Mucosa of rectum (tissue), 2 donors: ENCODE data around the gene CDC45.

Source experiments
- H3K27ac ChIP-seq, 2 donors: one replicate each; pipeline ENCODE4 v1.7.0; 2013; ENCODE audit warnings: inconsistent platforms in 2 of 2, low read depth in 2 of 2, low read length in 2 of 2
- H3K27me3 ChIP-seq, 2 donors: one replicate each; pipeline ENCODE4 v1.7.0; 2013; ENCODE audit warnings: low read length in 2 of 2; ENCODE audit not compliant: control insufficient read depth in 2 of 2, insufficient read depth in 2 of 2
- H3K36me3 ChIP-seq, 2 donors: one replicate each; pipeline ENCODE4 v1.7.0; 2013; ENCODE audit warnings: low read length in 2 of 2; ENCODE audit not compliant: control insufficient read depth in 2 of 2, insufficient read depth in 2 of 2
- H3K4me1 ChIP-seq, 2 donors: one replicate each; pipeline ENCODE4 v1.7.0; 2013; ENCODE audit warnings: low read length in 2 of 2, mild to moderate bottlenecking in 1 of 2; ENCODE audit not compliant: control insufficient read depth in 2 of 2, insufficient read depth in 2 of 2
- H3K4me3 ChIP-seq, 2 donors: one replicate each; pipeline ENCODE4 v1.7.0; 2013; ENCODE audit warnings: low read length in 2 of 2
- H3K9ac ChIP-seq, 2 donors: one replicate each; pipeline ENCODE4 v1.7.0; 2013; ENCODE audit warnings: low read length in 2 of 2, low read depth in 1 of 2, mild to moderate bottlenecking in 1 of 2
- H3K9me3 ChIP-seq, 2 donors: one replicate each; pipeline ENCODE4 v1.7.0; 2013; ENCODE audit warnings: low read length in 2 of 2; ENCODE audit not compliant: control insufficient read depth in 2 of 2
- donor health status: healthy.
- donor health status: Normal muscosa, but diverticular disease.

Gene CDC45, protein sequence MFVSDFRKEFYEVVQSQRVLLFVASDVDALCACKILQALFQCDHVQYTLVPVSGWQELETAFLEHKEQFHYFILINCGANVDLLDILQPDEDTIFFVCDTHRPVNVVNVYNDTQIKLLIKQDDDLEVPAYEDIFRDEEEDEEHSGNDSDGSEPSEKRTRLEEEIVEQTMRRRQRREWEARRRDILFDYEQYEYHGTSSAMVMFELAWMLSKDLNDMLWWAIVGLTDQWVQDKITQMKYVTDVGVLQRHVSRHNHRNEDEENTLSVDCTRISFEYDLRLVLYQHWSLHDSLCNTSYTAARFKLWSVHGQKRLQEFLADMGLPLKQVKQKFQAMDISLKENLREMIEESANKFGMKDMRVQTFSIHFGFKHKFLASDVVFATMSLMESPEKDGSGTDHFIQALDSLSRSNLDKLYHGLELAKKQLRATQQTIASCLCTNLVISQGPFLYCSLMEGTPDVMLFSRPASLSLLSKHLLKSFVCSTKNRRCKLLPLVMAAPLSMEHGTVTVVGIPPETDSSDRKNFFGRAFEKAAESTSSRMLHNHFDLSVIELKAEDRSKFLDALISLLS

GRCh38 chr22:19479355-19480172 is at the start of gene CDC45:
Gene CDC45 (plus strand): TSS chr22:19479920. CDS start chr22:19479969, 49 bp downstream.
- peaks cover 14 to 16% of the 10 kb centered on the region in 2 donors for H3K4me1 ChIP-seq
- H3K27me3 ChIP-seq: no peaks in the 10 kb centered on the region
- peaks cover 6 to 14% of the 10 kb centered on the region in 2 donors for H3K36me3 ChIP-seq
- peak within 1 kb of the TSS; percentile 90 to 98 for H3K9ac ChIP-seq
- H3K9me3 ChIP-seq: no peaks in the 10 kb centered on the region
- peak within 1 kb of the TSS; percentile 95 to 97 for H3K27ac ChIP-seq
- peak within 1 kb of the TSS; percentile 95 to 97 for H3K4me3 ChIP-seq

GRCh38 chr22:19429950-19430889 is 49.5 kb upstream of the CDC45 start:
- Histone ChIP-seq H3K36me3 (peaks cover 4 to 8% of the 10 kb centered on the region in 2 donors), H3K9me3 (no peaks in the 10 kb centered on the region), H3K27me3 (no peaks in the 10 kb centered on the region), H3K9ac (peak overlapping the region; percentile 68 to 76), H3K27ac (peak overlapping the region; percentile 56 to 72), H3K4me1 (peaks cover 16 to 23% of the 10 kb centered on the region in 2 donors), H3K4me3 (peak overlapping the region; percentile 80 to 88)

- Histone ChIP-seq H3K9ac (peak overlapping the region; percentile 68 to 76), H3K9me3 (no peaks in the 10 kb centered on the region), H3K36me3 (peaks cover 11 to 13% of the 10 kb centered on the region in 2 donors), H3K27me3 (no peaks in the 10 kb centered on the region), H3K27ac (peak overlapping the region; percentile 56 to 72), H3K4me1 (peaks cover 16 to 23% of the 10 kb centered on the region in 2 donors), H3K4me3 (peak overlapping the region; percentile 80 to 88)
Observed at GRCh38 chr22:19430890-19431541, 48.7 kb upstream of the CDC45 start.

GRCh38 chr22:19431649-19432132 is 48.0 kb upstream of the CDC45 start, which contains the start of gene HIRA:
Gene HIRA (minus strand): TSS chr22:19431733. CDS start chr22:19431476, 257 bp downstream.
- Histone ChIP-seq H3K9me3 (no peaks in the 10 kb centered on the region), H3K27me3 (no peaks in the 10 kb centered on the region), H3K27ac (peak within 1 kb of the TSS; percentile 97 to 98), H3K9ac (peak within 1 kb of the TSS; percentile 87 to 89), H3K4me3 (peak within 1 kb of the TSS; percentile 90 to 94), H3K36me3 (peaks cover 11 to 13% of the 10 kb centered on the region in 2 donors), H3K4me1 (peaks cover 16 to 23% of the 10 kb centered on the region in 2 donors)

DNA sequence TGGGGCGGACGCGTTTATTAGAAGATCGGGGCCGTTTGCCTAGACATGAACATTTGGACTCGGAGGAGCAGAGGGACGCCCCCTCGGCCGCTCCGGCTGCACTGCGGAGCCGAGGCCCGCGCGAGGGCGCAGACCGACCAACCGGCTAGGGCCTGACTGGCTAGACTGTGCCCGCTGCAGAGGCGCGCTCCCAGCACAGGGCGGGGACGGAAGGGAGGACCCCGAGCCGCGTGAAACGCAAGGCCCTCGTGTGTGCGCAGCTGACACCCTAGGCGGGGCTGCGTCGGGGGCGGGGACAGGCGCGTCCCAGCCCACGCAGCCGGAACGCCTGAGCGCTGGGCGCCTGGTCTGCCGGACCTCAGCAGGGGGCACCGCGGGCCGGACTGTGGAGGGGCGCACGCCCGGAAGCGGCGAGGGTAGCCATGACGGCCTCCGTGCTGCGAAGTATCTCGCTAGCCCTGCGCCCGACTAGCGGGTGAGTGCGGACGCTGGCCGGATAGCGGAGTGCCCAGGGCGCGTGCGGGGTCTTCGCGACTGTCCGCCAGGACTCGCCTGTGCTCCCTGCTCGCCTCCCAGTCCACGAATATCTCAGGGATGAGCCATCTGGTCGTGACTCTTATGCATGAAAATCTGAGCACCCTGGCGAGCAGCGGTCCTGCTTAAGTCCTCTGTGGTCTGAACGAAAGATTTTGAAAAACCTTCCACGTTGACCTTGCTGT is 47.4 kb upstream of the CDC45 start, which contains the start of gene MRPL40:
MRPL40 (plus strand) TSS at position 413 of the 719 bp plus-strand sequence; CDS start at position 423, 10 bp downstream.
- Histone ChIP-seq H3K4me1 (peaks cover 16 to 23% of the 10 kb centered on the region in 2 donors), H3K4me3 (peak within 1 kb of the TSS; percentile 90 to 94), H3K27me3 (no peaks in the 10 kb centered on the region), H3K9ac (peak within 1 kb of the TSS; percentile 87 to 89), H3K9me3 (no peaks in the 10 kb centered on the region), H3K36me3 (peaks cover 12 to 13% of the 10 kb centered on the region in 2 donors), H3K27ac (peak within 1 kb of the TSS; percentile 97 to 98)

DNA sequence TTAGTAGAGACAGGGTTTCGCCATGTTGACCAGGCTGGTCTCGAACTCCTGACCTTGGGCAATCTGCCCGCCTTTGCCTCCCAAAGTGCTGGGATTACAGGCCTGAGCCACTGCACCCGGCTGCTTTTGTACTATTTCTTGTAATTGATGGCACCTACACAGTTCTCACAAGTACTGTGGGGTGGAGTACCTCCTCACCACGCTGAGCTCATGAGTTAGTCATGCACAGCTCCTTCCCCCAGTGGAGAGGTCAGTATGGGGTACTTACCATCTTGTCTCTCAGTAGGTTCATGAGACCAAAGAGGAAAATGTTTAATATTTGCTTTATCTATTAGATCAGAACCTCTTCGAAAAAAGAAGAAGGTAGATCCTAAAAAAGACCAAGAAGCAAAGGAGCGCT is 45.3 kb upstream of the CDC45 start:
- H3K36me3 ChIP-seq: peaks cover 13 to 14% of the 10 kb centered on the region in 2 donors
- no peak overlapping the region for H3K9ac ChIP-seq
- H3K27me3 ChIP-seq: no peaks in the 10 kb centered on the region
- no peak overlapping the region for H3K4me3 ChIP-seq
- H3K27ac ChIP-seq: no peak overlapping the region
- H3K9me3 ChIP-seq: no peaks in the 10 kb centered on the region
- peaks cover 15 to 20% of the 10 kb centered on the region in 2 donors for H3K4me1 ChIP-seq

DNA sequence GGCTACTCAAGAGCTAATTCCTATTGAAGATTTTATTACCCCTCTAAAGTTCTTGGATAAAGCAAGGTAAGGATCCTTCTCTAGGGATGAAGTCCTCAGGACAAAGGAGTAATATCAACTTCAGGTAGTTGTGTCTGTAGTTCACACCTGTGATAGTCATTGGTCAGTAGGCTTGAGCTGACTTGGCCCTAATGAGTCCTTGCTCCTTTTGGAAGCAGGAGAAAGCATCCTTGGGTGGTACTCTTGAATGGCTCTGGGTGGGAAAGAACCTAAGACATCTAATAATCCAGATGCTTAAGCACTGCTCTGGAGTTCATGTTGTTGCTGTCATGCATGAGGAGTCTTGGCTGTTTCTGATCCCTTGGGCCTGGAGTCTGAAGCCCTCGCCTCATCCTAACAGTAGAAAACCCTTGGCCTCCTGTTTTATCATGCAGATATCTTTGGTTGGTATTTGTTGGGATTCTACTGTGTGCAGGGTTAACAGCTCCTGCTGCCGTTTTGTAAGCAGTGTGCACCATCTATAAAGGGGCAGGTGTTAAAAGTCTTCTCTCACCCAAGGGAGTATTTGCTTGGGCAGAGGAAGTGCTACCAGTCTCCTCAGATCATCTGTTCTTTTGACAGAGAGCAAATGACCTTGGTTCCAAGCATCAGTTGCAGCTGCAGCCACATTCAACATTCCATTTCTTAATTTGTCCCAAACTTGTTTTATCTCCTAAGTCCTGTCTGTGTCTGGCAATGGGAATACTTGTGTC is 44.7 kb upstream of the CDC45 start:
- H3K9me3 ChIP-seq: no peaks in the 10 kb centered on the region
- no peak overlapping the region for H3K4me3 ChIP-seq
- H3K4me1 ChIP-seq: peaks cover 9 to 15% of the 10 kb centered on the region in 2 donors
- no peak overlapping the region for H3K27ac ChIP-seq
- H3K9ac ChIP-seq: no peak overlapping the region
- no peaks in the 10 kb centered on the region for H3K27me3 ChIP-seq
- peaks cover 13 to 14% of the 10 kb centered on the region in 2 donors for H3K36me3 ChIP-seq
